GM12864 (cell line): ENCODE measurements around the gene ANKRD29.
"Not testable (repeated sequence)": the region's sequence is repeated elsewhere in the genome, so short reads cannot be mapped to it uniquely, and the experiment has no call there.

Experiments
- DNase-seq: peaks from one replicate; pipeline ENCODE4 v3.0.0-alpha.2; 2011; ENCODE audit warnings: low read depth
- H3K4me3 ChIP-seq: 2 replicates; pipeline ENCODE4 v1.5.1; 2011; ENCODE audit warnings: mild to moderate bottlenecking, low read depth, low read length, control low read depth
- CTCF ChIP-seq: IDR thresholded peaks from 2 replicates; pipeline ENCODE4 v1.5.1; 2011; ENCODE audit warnings: low read depth, mild to moderate bottlenecking, moderate library complexity, low read length, control low read depth, inconsistent platforms; ENCODE audit errors: missing control alignments

Gene ANKRD29

DNA sequence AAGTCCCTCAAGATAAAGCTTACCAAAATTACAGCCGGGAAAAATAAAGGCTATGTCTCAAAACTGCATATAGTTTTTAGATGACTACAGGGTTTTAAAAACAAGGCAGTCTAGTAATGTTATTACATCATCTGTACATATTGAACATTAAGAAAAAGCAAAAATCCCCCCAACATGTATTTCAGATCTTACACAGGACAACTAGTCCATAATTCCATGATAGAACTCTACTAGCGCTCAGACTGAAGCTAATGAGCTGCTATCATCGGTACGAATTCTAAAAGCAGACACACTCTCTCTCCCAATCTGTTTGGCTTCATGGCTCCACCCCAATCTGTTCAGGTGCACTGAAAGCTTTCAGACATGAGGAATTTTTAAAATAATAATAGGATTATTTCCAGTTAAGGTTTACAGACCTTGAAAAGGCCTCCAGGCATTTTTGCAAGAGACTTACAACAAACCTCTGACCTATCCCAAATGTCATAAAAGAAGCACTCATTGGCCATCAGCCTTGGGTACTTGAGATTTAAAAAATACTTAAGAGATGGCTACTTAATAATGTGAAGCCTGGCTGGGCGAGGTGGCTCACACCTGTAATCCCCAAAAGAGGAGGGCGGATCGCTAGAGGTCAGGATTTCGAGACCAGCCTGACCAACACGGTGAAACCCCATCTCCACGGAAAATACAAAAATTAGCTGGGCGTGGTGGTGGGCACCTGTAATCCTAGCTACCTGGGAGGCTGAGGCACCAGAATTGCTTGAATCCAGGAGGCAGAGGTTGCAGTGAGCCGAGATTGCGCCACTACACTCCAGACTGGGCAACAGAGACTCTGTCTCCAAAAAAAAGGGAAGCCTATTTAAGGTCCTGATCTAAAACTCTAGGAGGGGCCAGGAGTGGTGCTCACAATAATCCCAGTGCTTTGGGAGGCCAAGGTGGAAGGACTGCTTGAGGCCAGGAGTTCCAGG, 78.4 kb downstream of the ANKRD29 start:
- no peak for TF ChIP-seq CTCF
- peak overlapping the region; percentile 99; the same call in 1 of the 2 replicates for H3K4me3 ChIP-seq
- DNase-seq = no peak

DNA sequence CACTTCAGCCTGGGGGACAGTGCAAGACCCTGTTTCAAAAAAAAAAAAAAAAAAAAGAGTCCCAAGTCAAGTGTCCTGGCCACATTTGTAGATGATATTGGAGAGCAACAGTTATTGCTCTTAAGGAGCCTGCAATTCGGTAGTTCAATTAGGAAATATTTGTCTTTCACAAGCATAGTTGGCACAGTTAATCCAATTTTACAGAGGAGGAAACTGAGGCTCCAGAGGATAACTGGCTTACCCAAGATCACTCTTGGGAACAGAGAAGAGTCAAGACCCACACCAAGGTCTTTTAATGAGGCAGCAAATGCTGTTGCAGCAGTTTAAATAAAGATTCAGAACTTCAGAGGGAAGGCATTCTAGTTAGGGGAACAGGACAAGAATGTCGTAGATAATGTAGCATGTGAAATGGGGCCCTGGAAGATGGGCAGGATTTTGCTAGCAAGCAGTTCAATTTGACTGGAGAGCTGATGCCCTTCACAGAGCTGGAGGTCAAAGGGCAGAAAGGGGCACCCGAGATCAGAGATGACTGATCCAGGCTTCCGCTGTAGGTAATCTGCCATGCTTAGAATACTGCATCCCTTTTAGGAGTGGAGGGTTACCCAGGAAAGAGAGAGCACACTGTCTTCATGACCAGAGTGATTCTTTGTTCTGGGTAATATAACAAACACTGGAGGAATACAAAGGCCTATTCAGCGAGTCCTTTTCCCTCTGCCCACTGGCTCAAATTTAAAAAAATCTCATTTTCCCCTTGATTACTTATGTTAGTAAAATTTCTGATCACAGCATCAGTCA, 79.4 kb downstream of the ANKRD29 start:
- TF ChIP-seq CTCF = no peak
- no peak for DNase-seq
- no peak overlapping the region for H3K4me3 ChIP-seq

- H3K4me3 ChIP-seq = no peak overlapping the region
- no peak for DNase-seq
- TF ChIP-seq CTCF = no peak
Measured at GRCh38 chr18:23580677-23581367, 81.9 kb downstream of the ANKRD29 start.

GRCh38 chr18:23578891-23579653, 83.6 kb downstream of the ANKRD29 start:
- TF ChIP-seq CTCF = no peak
- DNase-seq = no peak
- no peak overlapping the region for H3K4me3 ChIP-seq

- TF ChIP-seq CTCF = no peak
- DNase-seq = no peak
Measured at GRCh38 chr18:23578067-23578701, 84.5 kb downstream of the ANKRD29 start.

DNA sequence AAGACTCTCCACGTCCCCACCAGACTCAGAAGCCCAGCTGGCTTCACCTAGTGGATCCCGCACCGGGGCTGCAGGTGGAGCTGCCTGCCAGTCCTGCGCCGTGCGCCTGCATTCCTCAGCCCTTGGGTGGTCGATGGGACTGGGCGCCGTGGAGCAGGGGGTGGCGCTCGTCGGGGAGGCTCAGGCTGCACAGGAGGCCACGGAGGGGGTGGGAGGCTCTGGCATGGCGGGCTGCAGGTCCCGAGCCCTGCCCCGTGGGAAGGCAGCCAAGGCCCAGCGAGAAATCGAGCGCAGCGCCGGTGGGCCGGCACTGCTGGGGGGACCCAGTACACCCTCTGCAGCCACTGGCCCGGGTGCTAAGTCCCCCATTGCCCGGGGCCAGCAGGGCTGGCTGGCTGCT, 85.2 kb downstream of the ANKRD29 start:
- H3K4me3 ChIP-seq, DNase-seq: not testable (repeated sequence)

More at GRCh38 chr18:23578067-23578701, 84.5 kb downstream of the ANKRD29 start:
- no peak overlapping the region for H3K4me3 ChIP-seq
